GM12873 (cell line): ENCODE results near the gene ZNF189.

Source experiments
- CTCF ChIP-seq: IDR thresholded peaks from 2 replicates; pipeline ENCODE4 v1.5.1; 2012; ENCODE audit warnings: low read depth, mild to moderate bottlenecking, moderate library complexity, low read length, control low read depth; ENCODE audit not compliant: insufficient read depth; ENCODE audit errors: missing control alignments

Gene ZNF189

GRCh38 chr9:101356619-101357018 is 42.0 kb upstream of the ZNF189 start:
- no peak for TF ChIP-seq CTCF

- no peak for TF ChIP-seq CTCF
Measured at GRCh38 chr9:101359679-101360078, 39.0 kb upstream of the ZNF189 start.

- no peak for TF ChIP-seq CTCF
Measured at GRCh38 chr9:101360647-101361046, 38.0 kb upstream of the ZNF189 start.

- no peak for TF ChIP-seq CTCF
Measured at GRCh38 chr9:101362450-101362849, 36.2 kb upstream of the ZNF189 start.

- no peak for TF ChIP-seq CTCF
Measured at GRCh38 chr9:101365181-101365580, 33.5 kb upstream of the ZNF189 start.

GRCh38 chr9:101366038-101366756 is 32.5 kb upstream of the ZNF189 start:
- no peak for TF ChIP-seq CTCF

GRCh38 chr9:101367323-101367722 is 31.3 kb upstream of the ZNF189 start:
- no peak for TF ChIP-seq CTCF
